Measurements from ENCODE around the gene PCNT. TPM values are rescaled to one million over a fixed set of nuclear protein-coding genes. Genes with fewer than 3 reads are reported as not detected.
A peak's percentile ranks its signal among the peaks of the same experiment; 100 is the strongest.

Gene PCNT
- total RNA-seq, 1 experiment from 2014 or later, result 39.6 TPM

DNA sequence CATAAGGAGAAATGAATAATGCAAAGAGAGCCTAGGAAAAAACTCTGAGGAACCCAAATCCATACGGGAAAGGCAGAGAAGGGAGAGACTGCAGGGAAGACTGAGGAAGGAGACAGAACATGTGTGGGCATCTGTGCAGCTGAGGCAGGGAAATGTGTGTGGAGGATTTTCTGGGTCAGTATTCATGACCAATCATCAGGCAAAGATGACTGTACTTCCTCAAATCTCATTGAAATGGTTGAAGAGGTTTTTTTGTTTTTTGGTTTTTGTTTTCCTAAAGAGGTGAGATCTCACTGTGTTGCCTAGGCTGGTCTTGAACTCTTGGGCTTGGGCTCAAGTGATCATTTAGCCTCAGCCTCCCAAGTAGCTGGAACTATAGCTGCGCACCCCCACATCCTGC lies 150.4 kb downstream of the PCNT start:
- H3K18ac ChIP-seq (ENCODE audit: insufficient read length, low read depth, low read length), result no peak overlapping the region
- no peaks in the 10 kb centered on the region for H4K20me1 ChIP-seq (ENCODE audit: control insufficient read depth, insufficient read depth, insufficient read length)
- Mint-ChIP-seq H3K36me3 (ENCODE audit: insufficient read depth in 1 of 3, low read depth in 3 of 3) (peaks cover 2 to 11% (median 9%) of the 10 kb centered on the region in 3 experiments; a peak in 5 of 7 replicates), H3K4me1 (no peaks in the 10 kb centered on the region), H3K9me3 (no peaks in the 10 kb centered on the region), H3K4me3 (no peak overlapping the region), H3K27me3 (ENCODE audit: low read depth) (no peaks in the 10 kb centered on the region), H3K27ac (0 out of 7 replicates have a peak overlapping the region, but pooled peaks of 1 of the 3 experiments have one; percentile 6)
- H3K14ac ChIP-seq (ENCODE audit: insufficient read depth, low read length), result no peak overlapping the region
- H3K23me2 ChIP-seq (ENCODE audit: insufficient read length, low read depth, low read length, poor library complexity, severe bottlenecking), result no peaks in the 10 kb centered on the region
- no peak overlapping the region for H2BK12ac ChIP-seq (ENCODE audit: insufficient read length, low read depth, low read length)
- H3K56ac ChIP-seq (ENCODE audit: insufficient read length, low read depth, low read length), result no peak overlapping the region
- no peak overlapping the region for H4K91ac ChIP-seq (ENCODE audit: insufficient read length, low read depth, low read length)
- no peak overlapping the region for H4K8ac ChIP-seq (replicated peaks; ENCODE audit: insufficient read length, low read depth, low read length)
- H3K4me2 ChIP-seq (ENCODE audit: insufficient read depth, insufficient read length, low read length), result no peak overlapping the region
- TF ChIP-seq, protein P1, sequence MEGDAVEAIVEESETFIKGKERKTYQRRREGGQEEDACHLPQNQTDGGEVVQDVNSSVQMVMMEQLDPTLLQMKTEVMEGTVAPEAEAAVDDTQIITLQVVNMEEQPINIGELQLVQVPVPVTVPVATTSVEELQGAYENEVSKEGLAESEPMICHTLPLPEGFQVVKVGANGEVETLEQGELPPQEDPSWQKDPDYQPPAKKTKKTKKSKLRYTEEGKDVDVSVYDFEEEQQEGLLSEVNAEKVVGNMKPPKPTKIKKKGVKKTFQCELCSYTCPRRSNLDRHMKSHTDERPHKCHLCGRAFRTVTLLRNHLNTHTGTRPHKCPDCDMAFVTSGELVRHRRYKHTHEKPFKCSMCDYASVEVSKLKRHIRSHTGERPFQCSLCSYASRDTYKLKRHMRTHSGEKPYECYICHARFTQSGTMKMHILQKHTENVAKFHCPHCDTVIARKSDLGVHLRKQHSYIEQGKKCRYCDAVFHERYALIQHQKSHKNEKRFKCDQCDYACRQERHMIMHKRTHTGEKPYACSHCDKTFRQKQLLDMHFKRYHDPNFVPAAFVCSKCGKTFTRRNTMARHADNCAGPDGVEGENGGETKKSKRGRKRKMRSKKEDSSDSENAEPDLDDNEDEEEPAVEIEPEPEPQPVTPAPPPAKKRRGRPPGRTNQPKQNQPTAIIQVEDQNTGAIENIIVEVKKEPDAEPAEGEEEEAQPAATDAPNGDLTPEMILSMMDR (conservative IDR thresholded peaks at IDR 0.05), result no peak
- H2BK20ac ChIP-seq (ENCODE audit: low read depth, low read length, poor library complexity, severe bottlenecking), result no peak overlapping the region
- no peak overlapping the region for H3K27ac ChIP-seq (ENCODE audit: insufficient read length, low read depth, low read length)
- no peaks in the 10 kb centered on the region for H3K9me3 ChIP-seq (ENCODE audit: control insufficient read depth, low read depth, low read length)
- H3K4me1 ChIP-seq (ENCODE audit: insufficient read depth, low read length), result no peaks in the 10 kb centered on the region
- H3K79me2 ChIP-seq (ENCODE audit: insufficient read depth, low read length), result no peaks in the 10 kb centered on the region
- no peaks in the 10 kb centered on the region for H3K79me1 ChIP-seq (ENCODE audit: insufficient read depth, low read depth, low read length, poor library complexity, severe bottlenecking)
- WGBS (ENCODE audit: extremely low coverage, insufficient read length, low lambda C conversion rate), result no CpG with 5 or more reads among the region's 2 CpGs
- H4K5ac ChIP-seq (ENCODE audit: insufficient read length, low read depth, low read length), result no peak overlapping the region
- no peak overlapping the region for H2BK120ac ChIP-seq (ENCODE audit: low read depth, low read length, poor library complexity, severe bottlenecking)
- no peak overlapping the region for H2BK5ac ChIP-seq (ENCODE audit: insufficient read length, low read length)
- no peak overlapping the region for H3K23ac ChIP-seq (ENCODE audit: insufficient read length, low read depth, low read length)
- no peak overlapping the region for H3K4ac ChIP-seq (ENCODE audit: low read depth, low read length)
- H3K9ac ChIP-seq (ENCODE audit: extremely low read depth, insufficient read length, low read length), result no peak overlapping the region
- no peak overlapping the region for H2AK5ac ChIP-seq (ENCODE audit: insufficient read length, low read length)
- H3K27me3 ChIP-seq (ENCODE audit: insufficient read depth, low read length), result no peaks in the 10 kb centered on the region
- no peak overlapping the region for H2BK15ac ChIP-seq (ENCODE audit: low read depth, low read length)
- no peak for DNase-seq
- no peak overlapping the region for H2AFZ ChIP-seq (ENCODE audit: low read length)
- no peak overlapping the region for H3T11ph ChIP-seq (ENCODE audit: low read length)

Data from H9 (cell line).